DMS114 treated with DMSO at 0.1 percent for 48 hours (cell line): Measurements from ENCODE around the gene ICOSLG.
"Not testable (repeated sequence)": the region's sequence is repeated elsewhere in the genome, so short reads cannot be mapped to it uniquely, and the experiment has no call there.

Source experiments
- DNase-seq: peaks from one replicate; lab custom pipeline; 2025; ENCODE audit not compliant: unreplicated experiment; lab: John Stamatoyannopoulos, UW

ICOSLG gene, protein sequence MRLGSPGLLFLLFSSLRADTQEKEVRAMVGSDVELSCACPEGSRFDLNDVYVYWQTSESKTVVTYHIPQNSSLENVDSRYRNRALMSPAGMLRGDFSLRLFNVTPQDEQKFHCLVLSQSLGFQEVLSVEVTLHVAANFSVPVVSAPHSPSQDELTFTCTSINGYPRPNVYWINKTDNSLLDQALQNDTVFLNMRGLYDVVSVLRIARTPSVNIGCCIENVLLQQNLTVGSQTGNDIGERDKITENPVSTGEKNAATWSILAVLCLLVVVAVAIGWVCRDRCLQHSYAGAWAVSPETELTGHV

DNA sequence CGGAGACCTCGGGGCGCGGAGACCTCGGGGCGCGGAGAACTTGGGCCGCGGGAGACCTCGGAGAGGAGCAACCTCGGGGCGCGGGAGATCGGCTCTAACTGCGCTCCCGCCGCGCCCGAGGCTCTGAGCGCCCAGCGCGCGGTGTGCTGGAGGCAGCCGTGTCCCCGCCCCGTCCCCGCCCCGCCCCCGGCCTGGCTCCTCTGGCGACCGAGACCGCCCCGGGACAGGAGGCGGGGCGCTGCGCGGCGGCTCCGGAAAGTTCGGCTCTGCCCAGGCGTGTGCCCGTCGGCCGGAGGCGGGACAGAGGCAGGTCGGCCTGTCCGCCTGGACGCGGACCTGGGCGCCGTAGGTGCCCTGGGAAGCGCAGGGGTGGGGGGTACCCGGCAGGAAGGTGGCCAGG, at the start of gene ICOSLG:
Gene ICOSLG (minus strand): TSS at position 102 of the 400 bp plus-strand sequence. CDS start 126 bp downstream, outside the sequence.
- not testable (repeated sequence) for DNase-seq

DNA sequence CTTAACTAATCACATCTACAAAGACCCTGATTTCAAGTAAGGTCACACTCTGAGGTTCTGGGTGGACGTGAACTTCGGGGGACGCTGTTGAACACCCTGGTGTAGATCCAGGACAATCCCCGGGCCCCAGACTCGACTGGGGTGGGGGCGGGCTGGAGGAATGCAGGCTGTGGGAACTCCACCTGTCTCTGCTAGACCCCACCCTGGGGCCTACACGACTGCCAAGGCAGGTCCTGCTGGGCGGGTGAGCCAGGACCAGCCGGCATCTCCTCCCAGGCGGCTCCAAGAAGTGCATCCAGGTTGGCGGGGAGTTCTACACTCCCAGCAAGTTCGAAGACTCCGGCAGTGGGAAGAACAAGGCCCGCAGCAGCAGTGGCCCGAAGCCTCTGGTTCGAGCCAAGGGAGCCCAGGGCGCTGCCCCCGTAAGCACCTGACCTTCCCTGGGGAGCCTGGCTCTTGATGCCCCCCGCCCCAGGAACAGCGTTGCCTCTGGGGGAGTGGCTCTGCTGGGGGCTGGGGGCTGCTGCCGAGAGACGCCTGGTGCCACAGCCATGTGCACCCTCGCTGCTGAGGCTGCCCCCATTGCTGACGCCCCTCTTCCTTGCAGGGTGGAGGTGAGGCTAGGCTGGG, 48.8 kb upstream of the ICOSLG start:
- DNase-seq, result no peak

DNA sequence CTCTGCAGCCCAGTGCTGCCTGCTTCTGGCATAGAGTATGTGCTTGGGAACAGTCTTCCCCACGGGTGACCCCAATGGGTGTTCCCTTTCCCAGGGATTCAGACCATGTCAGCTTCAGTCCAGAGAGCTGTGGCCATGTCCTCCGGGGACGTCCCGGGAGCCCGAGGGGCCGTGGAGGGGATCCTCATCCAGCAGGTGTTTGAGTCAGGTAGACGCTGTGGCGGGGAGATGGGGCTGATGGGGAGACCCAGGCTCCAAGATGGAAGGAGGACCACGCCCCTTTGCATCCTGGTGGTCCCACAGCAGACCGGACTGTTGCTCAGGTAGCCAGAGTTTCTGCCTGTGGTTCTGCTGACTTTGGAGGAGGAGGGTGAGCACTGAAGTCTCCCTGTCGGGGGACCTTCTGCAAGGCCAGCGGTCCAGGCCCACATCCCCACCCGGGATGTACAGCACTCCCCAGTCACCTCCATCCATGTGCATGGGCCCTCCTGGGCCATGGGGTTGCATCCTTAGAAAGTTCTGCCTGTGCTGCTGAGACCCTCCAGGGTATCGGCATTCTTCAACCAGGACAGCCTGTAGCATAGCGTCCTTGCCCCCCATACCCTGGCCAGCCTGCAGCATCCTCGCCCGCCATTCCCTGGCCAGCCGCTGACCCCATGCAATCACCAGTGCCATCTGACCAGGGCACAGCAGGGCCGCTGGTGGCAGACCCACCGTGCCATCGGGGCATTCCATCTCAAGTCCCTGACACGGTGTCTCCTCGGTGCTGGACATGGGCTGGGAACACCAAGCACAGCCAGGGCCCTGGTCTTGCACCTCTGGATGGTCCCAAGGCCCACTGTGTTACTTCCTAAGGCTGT, 47.7 kb upstream of the ICOSLG start:
- DNase-seq, result no peak

DNA sequence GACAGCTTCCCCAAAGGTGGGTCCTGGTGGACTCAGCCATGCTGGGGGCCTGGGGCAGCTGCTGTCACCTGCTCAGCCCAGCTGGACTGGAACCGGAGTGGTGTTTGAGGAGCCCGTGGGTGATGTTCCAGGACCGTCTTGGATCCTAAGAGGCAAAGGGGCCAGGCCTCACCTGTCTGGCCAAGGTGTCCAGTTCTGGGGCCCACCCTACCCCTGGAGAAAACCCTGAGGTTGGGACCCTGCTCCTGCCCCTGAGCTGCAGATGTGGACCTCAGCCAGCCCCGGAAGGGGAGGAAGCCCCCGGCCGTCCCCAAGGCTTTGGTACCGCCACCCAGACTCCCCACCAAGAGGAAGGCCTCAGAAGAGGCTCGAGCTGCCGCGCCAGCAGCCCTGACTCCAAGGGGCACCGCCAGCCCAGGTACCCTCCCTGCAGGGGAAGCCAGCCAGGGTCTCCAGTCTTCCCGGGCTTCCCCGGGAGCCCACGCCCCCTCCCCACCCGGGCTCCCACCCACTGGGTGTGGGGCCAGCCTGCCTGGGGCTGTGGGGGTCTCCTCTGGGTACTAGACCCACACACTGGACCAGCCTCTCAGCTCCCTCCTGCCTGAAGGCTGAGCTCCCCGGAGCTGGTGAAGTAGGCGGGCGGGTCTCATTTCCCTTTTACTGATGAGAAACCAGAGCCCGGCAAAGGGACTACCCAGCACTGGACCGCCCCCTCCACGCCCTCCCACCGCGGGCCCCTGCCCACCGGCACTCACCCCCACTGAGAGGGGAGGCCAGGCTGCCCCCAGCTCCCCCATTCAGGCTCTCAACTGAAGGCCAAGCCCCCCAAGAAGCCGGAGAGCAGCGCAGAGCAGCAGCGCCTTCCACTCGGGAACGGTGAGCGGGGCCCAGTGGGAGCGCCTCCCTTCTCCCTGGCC, 46.2 kb upstream of the ICOSLG start:
- DNase-seq, result no peak

DNA sequence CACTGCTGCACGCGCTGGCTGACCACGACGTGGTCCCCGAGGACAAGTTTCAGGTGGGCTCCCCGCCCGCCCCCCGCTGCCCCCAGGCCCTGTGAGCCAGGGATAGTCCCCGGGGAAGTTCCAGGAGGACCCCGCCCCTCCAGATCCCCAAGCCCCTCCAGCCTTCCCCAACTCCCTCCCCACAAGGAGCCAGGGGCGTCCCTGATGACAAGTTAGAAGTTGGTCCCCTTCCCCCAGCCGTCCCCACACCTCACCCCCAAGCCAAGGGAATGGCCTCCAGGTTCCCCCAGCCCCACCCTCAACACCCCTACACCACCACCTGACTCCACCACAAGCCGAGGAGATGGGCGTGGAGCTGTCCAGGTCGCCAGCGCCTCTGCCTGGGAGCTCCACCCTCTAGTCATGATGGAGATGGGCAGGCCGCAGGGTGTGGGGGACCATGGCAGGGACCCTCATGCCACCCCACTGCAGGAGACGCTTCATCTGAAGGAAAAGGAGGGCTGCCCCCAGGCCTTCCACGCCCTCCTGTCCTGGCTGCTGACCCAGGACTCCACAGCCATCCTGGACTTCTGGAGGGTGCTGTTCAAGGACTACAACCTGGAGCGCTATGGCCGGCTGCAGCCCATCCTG, 45.5 kb upstream of the ICOSLG start:
- DNase-seq, result no peak

DNA sequence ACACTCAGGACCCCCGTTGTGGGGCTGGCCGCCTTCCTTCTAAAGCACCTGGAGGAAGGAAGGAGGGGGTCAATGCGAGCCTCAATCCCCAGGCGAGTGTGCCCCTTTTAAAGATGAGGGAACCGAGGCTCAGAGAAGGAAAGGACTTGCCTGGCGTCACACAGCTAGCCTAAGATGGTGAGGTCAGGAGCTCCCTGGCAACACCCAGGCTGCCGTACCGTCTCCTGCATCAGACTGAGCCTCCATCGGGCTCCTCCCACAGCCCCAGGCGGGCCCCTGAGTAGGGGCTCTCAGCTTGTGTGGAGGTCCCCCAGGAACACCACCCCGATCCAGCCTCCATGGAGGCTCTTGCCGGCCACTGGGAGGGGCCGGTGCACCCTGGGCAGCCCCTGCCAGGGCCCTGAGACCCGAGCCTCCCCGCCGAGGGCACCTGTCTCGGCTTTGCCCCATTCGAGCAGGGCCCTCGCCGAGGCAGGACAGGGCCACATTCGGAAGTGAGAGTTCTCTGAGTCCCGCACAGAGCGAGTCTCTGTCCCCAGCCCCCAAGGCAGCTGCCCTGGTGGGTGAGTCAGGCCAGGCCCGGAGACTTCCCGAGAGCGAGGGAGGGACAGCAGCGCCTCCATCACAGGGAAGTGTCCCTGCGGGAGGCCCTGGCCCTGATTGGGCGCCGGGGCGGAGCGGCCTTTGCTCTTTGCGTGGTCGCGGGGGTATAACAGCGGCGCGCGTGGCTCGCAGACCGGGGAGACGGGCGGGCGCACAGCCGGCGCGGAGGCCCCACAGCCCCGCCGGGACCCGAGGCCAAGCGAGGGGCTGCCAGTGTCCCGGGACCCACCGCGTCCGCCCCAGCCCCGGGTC, 44.6 kb upstream of the ICOSLG start, which contains the start of gene AIRE:
Gene AIRE (plus strand): TSS at position 739 of the 855 bp plus-strand sequence. CDS start 131 bp downstream, outside the sequence.
- DNase-seq, result no peak

DNA sequence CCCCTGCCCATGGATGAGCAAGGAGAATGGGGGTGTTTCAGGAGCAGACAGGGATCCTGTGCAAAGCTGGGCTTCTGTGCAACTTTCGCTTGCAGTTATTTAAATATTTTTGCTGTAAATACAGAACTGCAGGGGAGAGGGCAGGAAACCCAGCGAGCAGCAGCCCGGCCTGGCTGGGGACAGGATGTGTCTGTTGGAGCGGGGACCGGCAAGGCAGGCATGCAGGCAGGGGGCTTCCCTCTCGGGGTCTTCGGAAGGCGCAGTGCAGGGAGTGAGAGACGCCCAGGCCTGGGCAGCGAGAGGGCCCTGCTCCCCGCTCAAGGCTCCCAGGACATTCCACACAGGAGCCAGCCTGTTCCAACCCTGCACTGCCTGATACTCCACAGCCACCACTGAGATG, 43.2 kb upstream of the ICOSLG start:
- no peak for DNase-seq

DNA sequence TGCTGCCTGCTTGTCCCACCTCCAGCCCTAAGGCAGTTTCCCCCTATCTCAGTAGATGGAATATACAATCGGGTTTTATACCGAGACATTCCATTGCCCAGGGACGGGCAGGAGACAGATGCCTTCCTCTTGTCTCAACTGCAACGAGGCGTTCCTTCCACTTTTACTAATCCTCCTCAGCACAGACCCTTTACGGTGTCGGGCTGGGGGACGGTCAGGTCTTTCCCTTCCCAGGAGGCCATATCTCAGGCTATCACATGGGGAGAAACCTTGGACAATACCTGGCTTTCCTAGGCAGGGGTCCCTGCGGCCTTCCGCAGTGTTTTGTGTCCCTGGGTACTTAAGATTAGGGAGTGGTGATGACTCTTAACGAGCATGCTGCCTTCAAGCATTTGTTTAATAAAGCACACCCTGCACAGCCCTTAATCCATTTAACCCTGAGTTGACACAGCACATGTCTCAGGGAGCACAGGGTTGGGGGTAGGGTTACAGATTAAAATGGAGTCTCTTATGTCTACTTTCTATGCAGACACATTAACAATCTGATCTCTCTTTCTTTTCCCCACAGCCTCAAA, 42.6 kb upstream of the ICOSLG start:
- DNase-seq, result not testable (repeated sequence)

DNA sequence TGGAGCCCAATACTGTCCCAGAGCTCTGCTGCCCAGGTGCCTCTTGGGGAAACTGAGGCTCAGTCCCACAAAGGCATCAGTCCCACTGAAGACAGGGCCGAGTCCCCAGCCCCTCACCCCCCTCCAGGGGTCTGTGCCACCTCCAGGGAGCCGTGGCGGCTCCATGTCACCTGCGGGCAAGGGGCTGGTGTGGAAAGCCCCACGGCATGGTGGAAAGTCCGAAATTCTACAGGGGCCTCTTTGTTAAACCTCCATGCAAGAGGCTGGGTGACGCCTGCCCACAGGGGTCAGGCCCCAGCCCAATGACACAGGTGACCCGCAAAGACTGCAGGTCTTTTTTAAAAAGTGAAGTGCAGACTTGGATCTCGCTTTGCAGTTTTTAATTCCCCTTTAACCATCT, 41.6 kb upstream of the ICOSLG start:
- no peak for DNase-seq

DNA sequence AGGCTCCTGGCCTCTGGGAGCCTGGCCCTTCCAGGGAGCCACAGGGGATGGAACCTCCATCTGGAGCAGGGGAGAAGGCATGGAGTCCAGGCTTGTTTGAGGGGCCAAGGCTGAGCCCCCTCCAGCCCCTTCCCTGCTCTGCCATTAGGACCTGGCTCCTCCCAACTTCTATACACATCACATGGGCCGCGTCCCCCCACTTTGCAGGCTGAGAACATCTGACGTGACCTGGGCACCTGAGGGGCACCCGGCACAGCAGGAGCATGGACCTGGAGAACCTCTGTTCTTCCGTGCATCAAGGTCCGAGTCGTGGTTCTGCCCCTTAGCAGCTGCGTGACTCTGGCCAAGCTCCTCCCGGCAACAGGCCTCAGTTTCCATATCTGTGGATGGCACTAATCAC, 41.1 kb upstream of the ICOSLG start:
- no peak for DNase-seq

DNA sequence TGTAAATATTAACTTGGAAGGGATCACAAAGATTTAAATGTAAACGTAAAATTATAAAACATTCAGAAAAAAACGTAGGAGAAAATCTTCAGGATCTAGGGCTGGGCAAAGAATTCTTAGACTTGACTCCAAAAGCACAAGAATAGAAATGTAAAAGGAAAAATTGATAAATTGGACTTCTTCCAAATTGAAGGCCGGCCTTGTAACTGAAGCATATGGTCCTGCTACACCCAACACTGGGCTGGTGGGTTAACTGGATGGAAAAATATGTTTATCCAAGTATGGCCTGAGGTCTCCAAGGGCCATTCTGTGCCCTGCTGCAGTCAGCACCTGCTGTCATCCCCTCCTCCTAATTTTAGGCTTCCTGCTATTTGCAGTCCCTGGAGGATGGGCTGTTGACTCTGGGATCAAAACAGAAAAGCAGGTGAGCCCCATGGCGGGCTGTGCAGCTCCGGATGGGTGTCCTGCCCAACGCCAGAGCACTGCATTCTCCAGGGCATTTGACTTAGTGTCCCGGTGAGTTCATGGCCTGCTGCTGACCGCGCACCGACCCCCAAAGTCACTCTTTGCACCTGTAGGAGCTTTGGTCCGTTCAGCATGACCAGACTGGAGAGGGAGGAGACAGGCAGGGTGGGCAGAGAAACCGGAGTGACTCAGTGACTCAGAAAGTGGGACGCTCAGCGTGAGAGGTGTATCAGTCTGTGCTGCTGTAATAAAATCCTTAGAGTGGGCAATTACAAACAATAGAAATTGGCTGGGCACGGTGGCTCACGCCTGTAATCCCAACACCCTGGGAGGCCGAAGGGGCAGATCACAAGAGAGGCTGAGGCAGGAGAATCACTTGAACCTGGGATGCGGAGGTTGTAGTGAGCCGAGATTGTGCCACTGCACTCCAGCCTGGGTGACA, 38.9 kb upstream of the ICOSLG start:
- DNase-seq, result no peak

DNA sequence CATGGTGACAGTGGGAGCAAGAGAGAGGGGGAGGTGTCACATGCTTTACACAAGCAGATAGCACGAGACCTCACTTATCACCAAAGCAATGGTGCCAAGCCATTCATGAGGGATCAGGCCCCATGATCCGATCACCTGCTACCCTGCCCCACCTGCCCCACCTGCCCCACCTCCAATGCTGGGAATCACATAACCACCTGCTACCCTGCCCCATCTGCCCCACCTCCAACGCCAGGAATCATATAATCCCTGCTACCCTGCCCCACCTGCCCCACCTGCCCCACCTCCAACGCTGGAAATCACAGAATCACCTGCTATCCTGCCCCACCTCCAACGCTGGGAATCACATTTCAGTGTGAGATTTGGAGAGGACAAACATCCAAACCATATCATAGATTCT, 34.3 kb upstream of the ICOSLG start:
- no peak for DNase-seq

DNA sequence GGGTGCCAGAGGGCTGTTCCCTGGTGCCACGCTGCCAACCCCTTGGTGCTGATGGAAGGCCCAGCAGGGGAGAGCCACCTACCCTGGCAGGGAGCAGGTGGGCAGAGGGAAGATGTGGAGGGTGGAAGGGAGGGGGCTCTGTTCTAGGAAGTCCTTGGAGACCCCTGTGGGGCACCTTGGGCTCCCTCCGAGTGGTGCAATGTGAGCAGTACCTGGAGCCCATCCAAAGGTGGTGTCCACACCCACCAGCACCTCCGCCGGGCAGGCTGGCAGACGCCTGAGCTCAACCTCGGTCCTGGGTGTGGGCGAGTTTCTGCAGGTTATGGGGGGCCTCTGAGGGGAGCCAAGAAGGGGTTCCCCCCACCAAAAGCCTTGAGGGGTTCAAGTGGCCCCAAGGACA, 32.3 kb upstream of the ICOSLG start:
- no peak for DNase-seq

DNA sequence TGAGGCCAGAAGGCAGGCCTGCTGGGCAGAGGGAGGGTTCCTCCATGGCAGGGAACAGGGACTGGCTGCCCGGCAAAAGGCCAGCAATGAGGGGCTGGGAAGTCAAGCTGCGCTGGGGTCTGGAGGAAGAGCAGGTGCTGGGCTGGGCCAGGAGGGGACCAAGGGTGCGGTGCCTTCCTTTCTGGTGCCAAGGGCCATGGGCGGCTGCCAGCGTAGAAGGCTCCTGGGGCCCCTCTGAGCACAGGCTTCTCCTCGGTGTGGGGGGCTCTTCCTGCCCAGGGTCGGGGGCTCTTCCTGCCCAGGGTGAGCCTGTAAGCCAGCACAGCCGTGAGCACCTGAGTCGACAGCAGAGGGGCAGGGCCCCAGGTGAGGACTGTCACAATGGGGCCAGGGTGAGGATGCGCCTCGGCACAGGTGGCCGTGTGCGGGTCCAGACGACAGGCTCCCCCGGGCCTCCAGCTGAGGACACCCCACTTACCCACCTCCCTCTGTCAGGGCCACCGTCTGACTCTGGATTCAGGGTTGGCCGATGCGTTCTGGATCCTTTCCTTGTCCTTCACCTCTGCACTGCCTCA, 31.6 kb upstream of the ICOSLG start:
- no peak for DNase-seq

DNA sequence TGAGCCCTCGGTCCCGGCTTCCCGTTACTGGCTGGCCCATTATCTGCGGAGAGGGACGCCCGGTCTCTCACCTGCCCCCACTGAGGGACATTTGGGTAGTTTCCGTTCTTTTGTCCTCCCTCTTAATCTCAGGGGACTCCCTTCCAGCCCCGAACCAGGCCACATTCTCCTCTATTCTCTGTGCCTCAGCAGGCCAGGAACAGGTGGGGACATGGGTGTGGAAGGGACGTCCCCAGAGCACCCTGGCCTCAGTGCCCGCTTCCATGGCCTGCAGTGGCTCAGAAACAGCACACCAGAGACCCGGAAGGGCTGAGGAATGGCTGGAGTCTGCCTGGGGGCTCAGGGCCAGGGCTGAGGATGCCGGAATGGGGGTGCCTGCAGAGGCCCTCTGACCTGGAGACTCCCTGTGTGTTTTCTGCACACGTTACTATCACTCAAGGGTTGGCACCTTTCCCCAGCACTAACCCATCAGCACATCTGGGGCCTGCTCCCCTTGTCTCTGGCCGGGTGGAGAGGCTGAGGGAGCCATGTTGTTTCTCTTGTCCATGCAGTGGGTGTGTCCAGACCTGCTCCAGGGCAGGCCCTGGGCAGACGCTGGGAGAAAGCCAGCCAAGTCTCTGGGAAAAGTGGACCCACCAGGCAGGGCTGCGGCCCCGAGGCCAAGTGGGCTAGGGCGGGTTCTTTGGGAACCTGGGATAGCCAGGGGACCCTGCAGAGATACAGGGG, 31.0 kb upstream of the ICOSLG start:
- no peak for DNase-seq

DNA sequence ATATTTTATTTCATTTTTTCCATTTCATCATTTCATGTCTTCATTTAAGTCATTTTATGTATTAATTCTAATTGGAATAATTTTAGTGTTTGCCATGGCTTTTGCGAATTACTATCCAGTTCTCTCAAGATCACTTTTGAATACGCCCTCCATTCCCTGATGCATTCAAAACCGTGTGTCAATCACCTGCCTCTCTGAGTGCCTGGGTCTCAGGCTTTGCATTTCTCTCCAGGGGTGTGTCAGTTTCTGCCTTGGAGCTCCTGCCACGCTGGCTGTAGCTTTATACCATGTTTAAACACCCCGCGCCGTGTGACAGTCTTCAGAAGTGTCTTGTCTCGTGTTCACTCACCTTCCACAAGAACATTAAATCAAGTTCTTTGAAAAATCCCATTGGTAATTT, 28.3 kb upstream of the ICOSLG start:
- no peak for DNase-seq

DNA sequence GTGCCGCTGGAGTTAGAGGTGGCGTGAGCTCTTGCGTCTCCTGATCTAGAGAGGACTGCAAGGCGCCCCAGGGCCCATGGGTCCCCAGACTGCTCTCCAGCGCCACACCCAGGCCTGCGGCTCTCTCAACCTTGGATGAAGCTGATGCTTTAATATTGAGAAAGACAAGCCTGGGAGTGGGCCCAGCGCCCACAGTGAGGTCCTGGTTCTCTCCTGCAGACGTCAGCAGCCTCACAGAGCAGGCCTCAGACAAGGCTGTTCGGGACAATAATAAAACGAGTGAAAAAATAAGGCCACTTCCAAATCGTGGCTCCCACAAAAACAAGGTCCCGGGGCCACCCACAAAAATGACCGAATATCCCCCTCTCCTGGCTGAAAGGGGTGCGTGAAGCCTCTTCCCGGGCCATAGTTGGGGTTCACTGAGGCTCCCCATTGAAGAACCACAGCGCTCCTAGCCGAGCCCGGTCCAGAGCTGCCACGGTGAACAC, 27.0 kb upstream of the ICOSLG start:
- DNase-seq, result no peak
